Esophagus muscularis mucosa (tissue), 4 donors: ENCODE data around the gene CDH10. TPM values are rescaled to one million over a fixed set of nuclear protein-coding genes. Genes with fewer than 3 reads are reported as not detected.

Experiments
- DNase-seq: peaks from one replicate; pipeline ENCODE4 v3.0.0-alpha.2; 2017; ENCODE audit errors: extremely low spot score
- H3K27ac ChIP-seq, 4 donors: fragments of 200-600 bp; sonication (generic); replicated peaks in 1 of 4; 1 replicate in 3 of 4; 2 replicates in 1 of 4; pipeline ENCODE4 v1.5.1; 2016 to 2019; ENCODE audit warnings: mild to moderate bottlenecking in 1 of 4
- H3K27me3 ChIP-seq, 4 donors: fragments of 200-600 bp; sonication (generic); one replicate each; pipeline versions ENCODE4 v1.5.1 to v1.6.0; 2016 to 2019
- H3K36me3 ChIP-seq, 4 donors: fragments of 200-600 bp; sonication (generic); one replicate each; pipeline ENCODE4 v1.5.1; 2016 to 2019
- H3K4me1 ChIP-seq, 4 donors: fragments of 200-600 bp; sonication (generic); one replicate each; pipeline ENCODE4 v1.5.1; 2016 to 2019
- H3K4me3 ChIP-seq, 4 donors: fragments of 200-600 bp; sonication (generic); 1 replicate in 2 of 4; 2 replicates in 2 of 4; pipeline ENCODE4 v1.5.1; 2016 to 2019; ENCODE audit warnings: mild to moderate bottlenecking in 4 of 4, moderate library complexity in 1 of 4
- H3K9me3 ChIP-seq, 4 donors: fragments of 200-600 bp; sonication (generic); 1 replicate in 3 of 4; 2 replicates in 1 of 4; pipeline ENCODE4 v1.5.1; 2016 to 2019
- EP300 ChIP-seq: sonication (generic); formaldehyde crosslinking; IDR thresholded peaks from one replicate; pipeline ENCODE4 v1.6.1; 2017; ENCODE audit warnings: antibody characterized with exemption
- POLR2A ChIP-seq: fragments of 450-650 bp; IDR thresholded peaks from one replicate; pipeline ENCODE4 v1.6.1; 2017; ENCODE audit warnings: antibody characterized with exemption, moderate library complexity, mild to moderate bottlenecking, low read depth
- POLR2AphosphoS5 ChIP-seq, 2 donors: sonication (generic); formaldehyde crosslinking; IDR thresholded peaks; one replicate each; pipeline ENCODE4 v1.6.1; 2017; ENCODE audit warnings: antibody characterized with exemption in 2 of 2
- WGBS: methylation state at CpG from one replicate; pipeline ENCODE4 v1.1.5; 2018; 5-methylcytosine and 5-hydroxymethylcytosine counted together
- intact Hi-C: fragments of 100-400 bp; cut with DNase I; formaldehyde crosslinking; loops from one replicate; pipeline ENCODE4 v1.15.1; 2023
- total RNA-seq, 4 donors: library from RNA; depleted of rRNA; stranded (reverse); fragments of >200 nt; gene quantifications; one replicate each; pipeline versions ENCODE4 v1.1.0 to v1.2.1, GENCODE V29; 2016
- TF ChIP-seq, protein P1 (sequence below), 3 experiments: fragments of 200-600 bp in 2 of 3; fragments of 450-650 bp in 1 of 3; sonication (generic) in 2 of 3; IDR thresholded peaks; one replicate each; pipeline ENCODE4 v1.5.1; 2017 to 2019; ENCODE audit warnings: antibody characterized with exemption in 3 of 3, mild to moderate bottlenecking in 2 of 3, moderate library complexity in 1 of 3

Gene CDH10
- total RNA-seq, 4 donors from 2014 or later, result 0.23 TPM; not detected in 3

GRCh38 chr5:24492229-24492628 lies 152.5 kb downstream of the CDH10 start:
- H3K27ac ChIP-seq, result no peak overlapping the region
- DNase-seq, result no peak
- H3K27me3 ChIP-seq, result no peaks in the 10 kb centered on the region
- no peaks in the 10 kb centered on the region for H3K9me3 ChIP-seq
- WGBS, result 87% methylated on average over 3 of the region's 3 CpGs
- H3K36me3 ChIP-seq, result no peaks in the 10 kb centered on the region
- TF ChIP-seq EP300 (no peak), POLR2A (no peak), POLR2AphosphoS5 (IDR thresholded peaks at IDR 0.05) (no peak)
- TF ChIP-seq, protein P1, sequence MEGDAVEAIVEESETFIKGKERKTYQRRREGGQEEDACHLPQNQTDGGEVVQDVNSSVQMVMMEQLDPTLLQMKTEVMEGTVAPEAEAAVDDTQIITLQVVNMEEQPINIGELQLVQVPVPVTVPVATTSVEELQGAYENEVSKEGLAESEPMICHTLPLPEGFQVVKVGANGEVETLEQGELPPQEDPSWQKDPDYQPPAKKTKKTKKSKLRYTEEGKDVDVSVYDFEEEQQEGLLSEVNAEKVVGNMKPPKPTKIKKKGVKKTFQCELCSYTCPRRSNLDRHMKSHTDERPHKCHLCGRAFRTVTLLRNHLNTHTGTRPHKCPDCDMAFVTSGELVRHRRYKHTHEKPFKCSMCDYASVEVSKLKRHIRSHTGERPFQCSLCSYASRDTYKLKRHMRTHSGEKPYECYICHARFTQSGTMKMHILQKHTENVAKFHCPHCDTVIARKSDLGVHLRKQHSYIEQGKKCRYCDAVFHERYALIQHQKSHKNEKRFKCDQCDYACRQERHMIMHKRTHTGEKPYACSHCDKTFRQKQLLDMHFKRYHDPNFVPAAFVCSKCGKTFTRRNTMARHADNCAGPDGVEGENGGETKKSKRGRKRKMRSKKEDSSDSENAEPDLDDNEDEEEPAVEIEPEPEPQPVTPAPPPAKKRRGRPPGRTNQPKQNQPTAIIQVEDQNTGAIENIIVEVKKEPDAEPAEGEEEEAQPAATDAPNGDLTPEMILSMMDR (IDR thresholded peaks at IDR 0.05), result no peak
- H3K4me3 ChIP-seq, result no peak overlapping the region
- intact Hi-C loops, result no loop called here
- H3K4me1 ChIP-seq, result no peaks in the 10 kb centered on the region

GRCh38 chr5:24491490-24491889 lies 153.3 kb downstream of the CDH10 start:
- 75% methylated on average over 3 of the region's 3 CpGs for WGBS
- Histone ChIP-seq H3K27ac (no peak overlapping the region), H3K4me3 (no peak overlapping the region), H3K9me3 (no peaks in the 10 kb centered on the region), H3K36me3 (no peaks in the 10 kb centered on the region), H3K4me1 (no peaks in the 10 kb centered on the region), H3K27me3 (no peaks in the 10 kb centered on the region)
- TF ChIP-seq, protein P1 (IDR thresholded peaks at IDR 0.05), result no peak
- TF ChIP-seq EP300, result no peak
- no peak for TF ChIP-seq POLR2AphosphoS5 (IDR thresholded peaks at IDR 0.05)
- no peak for TF ChIP-seq POLR2A
- DNase-seq, result no peak
- intact Hi-C loops, result no loop called here

GRCh38 chr5:24487368-24488229 lies 157.2 kb downstream of the CDH10 start:
- Histone ChIP-seq H3K4me1 (no peaks in the 10 kb centered on the region), H3K9me3 (no peaks in the 10 kb centered on the region), H3K27ac (no peak overlapping the region), H3K27me3 (no peaks in the 10 kb centered on the region), H3K4me3 (no peak overlapping the region), H3K36me3 (no peaks in the 10 kb centered on the region)
- TF ChIP-seq, protein P1 (IDR thresholded peaks at IDR 0.05), result no peak
- TF ChIP-seq POLR2A (no peak), EP300 (no peak), POLR2AphosphoS5 (IDR thresholded peaks at IDR 0.05) (no peak)
- 75% methylated on average over 19 of the region's 19 CpGs for whole genome bisulfite sequencing
- intact Hi-C loops, result no loop called here
- no peak for DNase-seq

- intact Hi-C loops, result no loop called here
- Histone ChIP-seq H3K36me3 (no peaks in the 10 kb centered on the region), H3K9me3 (no peaks in the 10 kb centered on the region), H3K27me3 (no peaks in the 10 kb centered on the region), H3K4me3 (no peak overlapping the region), H3K4me1 (no peaks in the 10 kb centered on the region), H3K27ac (no peak overlapping the region)
- TF ChIP-seq, protein P1 (IDR thresholded peaks at IDR 0.05), result no peak
- TF ChIP-seq POLR2AphosphoS5 (IDR thresholded peaks at IDR 0.05) (no peak), POLR2A (no peak), EP300 (no peak)
- DNase-seq, result no peak
Observed at GRCh38 chr5:24480952-24481351, 163.8 kb downstream of the CDH10 start.

GRCh38 chr5:24477958-24478357 lies 166.8 kb downstream of the CDH10 start:
- Histone ChIP-seq H3K27me3 (no peaks in the 10 kb centered on the region), H3K4me3 (no peak overlapping the region), H3K36me3 (no peaks in the 10 kb centered on the region), H3K27ac (no peak overlapping the region), H3K9me3 (no peaks in the 10 kb centered on the region), H3K4me1 (no peaks in the 10 kb centered on the region)
- no peak for DNase-seq
- intact Hi-C loops, result no loop called here
- WGBS, result 85% methylated on average over 5 of the region's 5 CpGs
- no peak for TF ChIP-seq POLR2A
- TF ChIP-seq, protein P1 (IDR thresholded peaks at IDR 0.05), result no peak
- no peak for TF ChIP-seq EP300
- TF ChIP-seq POLR2AphosphoS5 (IDR thresholded peaks at IDR 0.05), result no peak
